Measurements from ENCODE around the gene ZNFX1.
A peak's percentile ranks its signal among the peaks of the same experiment; 100 is the strongest.

ZNFX1 gene

GRCh38 chr20:49282584-49283171 is 4.8 kb upstream of the ZNFX1 start:
- DNase-seq (ENCODE audit: low read depth): no peak
- peak overlapping the region; percentile 100 for H3K4me3 ChIP-seq (ENCODE audit: low read length)
- TF ChIP-seq, protein P1, sequence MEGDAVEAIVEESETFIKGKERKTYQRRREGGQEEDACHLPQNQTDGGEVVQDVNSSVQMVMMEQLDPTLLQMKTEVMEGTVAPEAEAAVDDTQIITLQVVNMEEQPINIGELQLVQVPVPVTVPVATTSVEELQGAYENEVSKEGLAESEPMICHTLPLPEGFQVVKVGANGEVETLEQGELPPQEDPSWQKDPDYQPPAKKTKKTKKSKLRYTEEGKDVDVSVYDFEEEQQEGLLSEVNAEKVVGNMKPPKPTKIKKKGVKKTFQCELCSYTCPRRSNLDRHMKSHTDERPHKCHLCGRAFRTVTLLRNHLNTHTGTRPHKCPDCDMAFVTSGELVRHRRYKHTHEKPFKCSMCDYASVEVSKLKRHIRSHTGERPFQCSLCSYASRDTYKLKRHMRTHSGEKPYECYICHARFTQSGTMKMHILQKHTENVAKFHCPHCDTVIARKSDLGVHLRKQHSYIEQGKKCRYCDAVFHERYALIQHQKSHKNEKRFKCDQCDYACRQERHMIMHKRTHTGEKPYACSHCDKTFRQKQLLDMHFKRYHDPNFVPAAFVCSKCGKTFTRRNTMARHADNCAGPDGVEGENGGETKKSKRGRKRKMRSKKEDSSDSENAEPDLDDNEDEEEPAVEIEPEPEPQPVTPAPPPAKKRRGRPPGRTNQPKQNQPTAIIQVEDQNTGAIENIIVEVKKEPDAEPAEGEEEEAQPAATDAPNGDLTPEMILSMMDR (conservative IDR thresholded peaks at IDR 0.05; ENCODE audit: low read depth, low read length): no peak

DNA sequence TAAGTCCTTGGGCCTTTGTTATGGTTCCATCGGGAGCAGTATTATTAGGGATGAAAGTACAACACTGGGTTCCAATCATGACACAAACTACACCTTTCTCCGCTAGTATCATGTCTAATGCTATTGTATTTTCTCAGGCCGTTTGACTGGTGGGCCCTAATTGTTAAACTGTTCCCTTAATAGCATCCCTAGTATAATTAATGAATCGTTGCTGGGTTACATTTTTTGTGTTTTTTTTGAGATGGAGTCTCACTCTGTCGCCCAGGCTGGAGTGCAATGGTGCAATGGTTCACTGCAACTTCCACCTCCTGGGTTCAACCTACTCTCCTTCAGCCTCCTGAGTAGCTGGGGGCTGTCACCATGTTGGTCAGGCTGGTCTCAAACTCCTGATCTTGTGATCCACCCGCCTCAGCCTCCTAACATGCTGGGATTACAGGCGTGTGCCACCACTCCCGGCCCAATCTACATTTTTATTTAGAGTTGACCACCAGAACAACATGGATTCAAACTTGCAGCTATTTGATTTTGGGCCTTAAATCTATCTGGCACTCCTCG is 4.1 kb upstream of the ZNFX1 start:
- H3K4me3 ChIP-seq (ENCODE audit: low read length): peak overlapping the region; percentile 100
- DNase-seq (ENCODE audit: low read depth): no peak
- TF ChIP-seq, protein P1 (conservative IDR thresholded peaks at IDR 0.05; ENCODE audit: low read depth, low read length): no peak

- peak overlapping the region; percentile 100 for H3K4me3 ChIP-seq (ENCODE audit: low read length)
- no peak for DNase-seq (ENCODE audit: low read depth)
- TF ChIP-seq, protein P1 (conservative IDR thresholded peaks at IDR 0.05; ENCODE audit: low read depth, low read length): no peak
Measured at GRCh38 chr20:49281059-49281912, 3.4 kb upstream of the ZNFX1 start.

DNA sequence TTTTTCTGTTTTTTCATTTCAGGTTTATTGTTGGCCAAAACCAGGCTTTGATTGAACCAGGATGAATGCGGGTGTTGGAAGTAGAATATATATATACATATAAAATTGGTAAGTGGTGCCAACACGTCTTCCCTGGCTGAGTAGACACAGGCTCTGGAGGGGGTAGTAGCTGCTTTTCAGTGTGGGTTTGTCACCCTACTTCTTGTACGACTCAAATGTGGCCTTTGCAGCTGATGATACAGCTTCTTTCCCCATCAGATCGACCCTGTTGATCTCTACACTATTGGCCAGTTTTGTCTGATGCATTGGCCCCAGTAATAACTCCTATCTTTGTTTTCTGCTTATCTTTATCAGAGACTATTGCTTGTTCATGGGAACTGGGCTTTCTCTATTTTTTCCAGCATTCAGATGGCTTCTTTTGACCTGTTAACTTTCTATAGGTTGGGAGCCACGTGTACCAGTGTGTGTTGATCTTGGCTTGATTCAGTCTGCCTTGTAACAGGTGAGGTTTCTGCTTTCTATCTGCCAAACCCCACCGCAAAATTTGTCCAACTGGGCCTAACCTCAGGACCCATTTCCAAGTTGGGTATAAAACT is 2.7 kb upstream of the ZNFX1 start:
- peak overlapping the region; percentile 100 for H3K4me3 ChIP-seq (ENCODE audit: low read length)
- TF ChIP-seq, protein P1 (conservative IDR thresholded peaks at IDR 0.05; ENCODE audit: low read depth, low read length): no peak
- DNase-seq (ENCODE audit: low read depth): no peak

DNA sequence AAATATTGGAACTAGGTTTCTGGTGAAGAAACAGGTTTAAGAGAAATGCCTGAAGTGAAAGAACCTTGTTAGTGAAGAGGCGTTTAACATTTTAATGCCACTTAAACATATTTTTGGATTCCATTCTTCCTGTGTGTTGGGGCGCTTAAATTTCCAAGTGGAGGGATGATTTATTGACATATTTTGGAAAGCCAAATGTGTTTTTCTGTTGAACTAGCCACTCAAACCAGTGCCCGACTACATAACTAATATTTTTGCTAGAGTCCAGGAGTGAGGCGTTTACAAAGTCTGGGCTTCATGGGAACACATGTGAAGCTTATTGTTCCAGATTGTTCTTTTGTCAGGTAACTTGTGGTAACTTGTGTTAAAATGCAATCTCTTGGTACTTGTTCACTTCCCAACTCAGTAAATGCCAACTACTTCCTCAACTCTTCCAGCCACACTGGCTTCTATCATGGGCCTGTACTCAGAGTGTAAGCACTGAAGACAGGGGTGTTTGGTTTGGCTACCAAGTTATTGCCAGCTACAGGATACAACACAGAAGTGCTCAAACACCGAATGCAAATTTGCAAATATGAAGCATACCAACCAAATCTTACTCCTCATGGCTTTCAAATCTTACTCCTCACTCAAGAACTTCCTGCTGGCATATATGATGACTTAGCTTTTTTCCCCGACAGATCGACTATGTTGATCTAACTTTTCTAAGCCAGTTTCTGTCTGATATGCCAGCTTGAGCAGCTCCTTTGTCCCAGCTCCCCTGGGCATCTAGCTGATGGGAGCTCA is 2.0 kb upstream of the ZNFX1 start:
- TF ChIP-seq, protein P1 (conservative IDR thresholded peaks at IDR 0.05; ENCODE audit: low read depth, low read length): no peak
- no peak for DNase-seq (ENCODE audit: low read depth)
- peak overlapping the region; percentile 100 for H3K4me3 ChIP-seq (ENCODE audit: low read length)

- no peak for DNase-seq (ENCODE audit: low read depth)
- TF ChIP-seq, protein P1 (conservative IDR thresholded peaks at IDR 0.05; ENCODE audit: low read depth, low read length): no peak
- H3K4me3 ChIP-seq (ENCODE audit: low read length): peak overlapping the region; percentile 100
Measured at GRCh38 chr20:49278818-49279676, 1.2 kb upstream of the ZNFX1 start.
